OCI-LY1 (cell line): ENCODE measurements around the gene RHEB.

Experiments used
- CTCF ChIP-seq: fragments of 200-600 bp; sonication (generic), shearing (Covaris generic); IDR thresholded peaks from 2 replicates; pipeline ENCODE4 v1.5.1; 2017; ENCODE audit warnings: mild to moderate bottlenecking, antibody characterized with exemption, low read length, moderate library complexity, mixed read lengths
- EZH2 ChIP-seq: fragments of 200-600 bp; sonication (generic), shearing (Covaris generic); IDR thresholded peaks from 2 replicates; pipeline ENCODE4 v1.8.0; 2017; ENCODE audit warnings: borderline replicate concordance, mixed run types, mild to moderate bottlenecking, antibody characterized with exemption, low read length, moderate library complexity, mixed read lengths

DNA sequence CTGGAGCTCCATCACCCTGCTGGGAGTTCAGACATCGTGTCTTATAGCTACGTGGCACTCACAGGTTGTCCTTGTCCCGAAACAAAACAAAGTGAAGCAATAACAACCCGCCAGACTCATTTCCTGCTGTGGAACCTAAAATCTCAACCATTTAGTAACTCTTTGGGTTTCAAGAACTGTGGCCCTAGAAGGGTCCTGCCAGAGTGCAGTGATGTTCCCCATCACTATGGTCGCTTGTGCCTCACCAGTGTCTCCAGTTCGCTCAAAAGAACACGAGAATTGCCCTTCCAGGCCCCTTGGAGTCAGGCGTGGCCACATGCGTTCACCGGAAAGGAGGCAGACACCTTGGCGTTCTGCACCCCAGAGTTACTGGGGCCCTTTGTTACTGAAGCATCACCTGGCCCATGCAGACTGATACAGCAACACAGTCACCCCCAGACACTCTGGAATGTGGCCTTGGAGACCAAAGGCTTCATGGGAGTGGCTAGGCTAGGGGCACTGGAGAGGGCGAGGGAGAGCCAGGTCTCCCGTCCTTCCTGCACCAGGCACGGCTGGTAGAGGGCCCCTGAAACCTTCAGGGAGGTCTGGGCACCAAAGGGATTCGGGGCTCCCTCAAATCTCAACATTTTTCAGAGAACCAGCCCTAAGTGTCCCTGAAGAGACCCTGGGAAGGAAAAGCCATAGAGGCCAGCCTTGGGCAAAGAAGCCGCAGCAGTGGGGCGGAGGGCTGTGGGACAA is 80.7 kb downstream of the RHEB start:
- TF ChIP-seq CTCF (no peak), EZH2 (no peak)
